Panc1 (cell line): ENCODE results near the gene AMPH. TPM values are rescaled to one million over a fixed set of nuclear protein-coding genes. Genes with fewer than 3 reads are reported as not detected.

Experiments
- ATAC-seq: fragments of 200-7000 bp; cut with Tn5 transposase; 2 replicates; pipeline ENCODE4 v1.9.1; 2020; ENCODE audit warnings: mild to moderate bottlenecking, moderate library complexity
- BruUV-seq: library from RNA; stranded (reverse); fragments of 400-500 nt; replicated peaks from 2 replicates; lab custom pipeline; 2021; lab: Mats Ljungman, UMichigan
- CTCF ChIA-PET: fragments of 300-600 bp; sonication (Branson Sonifier 250); formaldehyde crosslinking; loops from one replicate; lab custom pipeline; 2022; ENCODE audit warnings: antibody characterized with exemption; lab: Charles Lee
- POLR2A ChIA-PET: fragments of 300-600 bp; sonication (Branson Sonifier 250); formaldehyde crosslinking; loops from one replicate; lab custom pipeline; 2022; ENCODE audit warnings: antibody characterized with exemption; lab: Charles Lee
- DNase-seq: peaks from one replicate; pipeline ENCODE4 v3.0.0-alpha.2; 2010; ENCODE audit warnings: low read depth, low spot score
- H3K27ac ChIP-seq: 2 replicates; pipeline ENCODE4 v1.5.1; 2011; ENCODE audit warnings: mild to moderate bottlenecking, low read length, inconsistent platforms
- H3K27me3 ChIP-seq: fragments of 200-500 bp; sonication (Bioruptor generic); 2 replicates; pipeline ENCODE4 v1.6.0; 2014; ENCODE audit warnings: low read length, inconsistent platforms; ENCODE audit not compliant: control insufficient read depth, insufficient read depth
- H3K36me3 ChIP-seq: fragments of 200-500 bp; sonication (Bioruptor generic); 2 replicates; pipeline ENCODE4 v1.5.1; 2014; ENCODE audit warnings: inconsistent platforms, mild to moderate bottlenecking, low read length, moderate library complexity; ENCODE audit not compliant: control insufficient read depth, insufficient read depth
- H3K4me1 ChIP-seq: 2 replicates; pipeline ENCODE4 v1.5.1; 2011; ENCODE audit warnings: inconsistent platforms, mild to moderate bottlenecking, low read length, moderate library complexity; ENCODE audit not compliant: control insufficient read depth, insufficient read depth
- H3K4me3 ChIP-seq, 2 experiments: 2 replicates each; pipeline ENCODE4 v1.5.1; 2011 to 2012; ENCODE audit warnings: low read depth in 2 of 2, low read length in 2 of 2, mild to moderate bottlenecking in 2 of 2, inconsistent platforms in 1 of 2, moderate library complexity in 1 of 2
- H3K9me3 ChIP-seq: fragments of 200-500 bp; sonication (Bioruptor generic); 2 replicates; pipeline ENCODE4 v1.5.1; 2014; ENCODE audit warnings: low read depth, mild to moderate bottlenecking, inconsistent platforms, low read length, moderate library complexity; ENCODE audit not compliant: control insufficient read depth, insufficient read depth
- POLR2AphosphoS5 ChIP-seq: IDR thresholded peaks from 2 replicates; pipeline ENCODE4 v1.6.1; 2012; ENCODE audit warnings: mild to moderate bottlenecking, low read depth, low read length, moderate library complexity
- SIN3A ChIP-seq: IDR thresholded peaks from 2 replicates; pipeline ENCODE4 v1.6.1; 2012; ENCODE audit warnings: low read depth, mild to moderate bottlenecking, low read length, moderate library complexity, borderline replicate concordance; ENCODE audit not compliant: insufficient read depth
- TCF7L2 ChIP-seq: IDR thresholded peaks from 2 replicates; pipeline ENCODE4 v1.6.1; 2011; ENCODE audit warnings: mild to moderate bottlenecking, low read depth, low read length, inconsistent platforms
- in situ Hi-C: cut with HindIII; loops from 2 replicates; pipeline ENCODE4 v1.10.0; 2016; ENCODE audit warnings: low sequenced_read_pairs, low pct_unique_long_range_greater_than_20kb
- intact Hi-C: fragments of 100-400 bp; cut with micrococcal nuclease; formaldehyde crosslinking; loops from one replicate; pipeline ENCODE4 v1.10.0; 2022; ENCODE audit not compliant: unreplicated experiment
- total RNA-seq: library from RNA; stranded (reverse); gene quantifications from one replicate; pipeline ENCODE4 v1.2.1, GENCODE V29; 2021; ENCODE audit not compliant: unreplicated experiment
- TF ChIP-seq, protein P1 (sequence below): fragments of 450-650 bp; IDR thresholded peaks from 2 replicates; pipeline ENCODE4 v1.5.1; 2017; ENCODE audit warnings: mild to moderate bottlenecking
- TF ChIP-seq, protein P2 (sequence below), 2 experiments: IDR thresholded peaks; 2 replicates each; pipeline ENCODE4 v1.6.1; 2011 to 2012; ENCODE audit warnings: low read depth in 2 of 2, control low read depth in 1 of 2, low read length in 1 of 2, mild to moderate bottlenecking in 1 of 2, moderate library complexity in 1 of 2; ENCODE audit not compliant: insufficient read depth in 1 of 2

AMPH gene
- total RNA-seq, 1 experiment from 2014 or later, result not detected

- H3K36me3 ChIP-seq, result no peaks in the 10 kb centered on the region
- H3K9me3 ChIP-seq, result no peaks in the 10 kb centered on the region
- CTCF ChIA-PET, result interaction anchor here (0.5 kb wide), 1 partner anchor 186 kb away, joined by 4 read pairs; no protein-coding TSS in a partner anchor
- TF ChIP-seq POLR2AphosphoS5 (no peak), TCF7L2 (no peak), SIN3A (no peak)
- TF ChIP-seq, protein P1, sequence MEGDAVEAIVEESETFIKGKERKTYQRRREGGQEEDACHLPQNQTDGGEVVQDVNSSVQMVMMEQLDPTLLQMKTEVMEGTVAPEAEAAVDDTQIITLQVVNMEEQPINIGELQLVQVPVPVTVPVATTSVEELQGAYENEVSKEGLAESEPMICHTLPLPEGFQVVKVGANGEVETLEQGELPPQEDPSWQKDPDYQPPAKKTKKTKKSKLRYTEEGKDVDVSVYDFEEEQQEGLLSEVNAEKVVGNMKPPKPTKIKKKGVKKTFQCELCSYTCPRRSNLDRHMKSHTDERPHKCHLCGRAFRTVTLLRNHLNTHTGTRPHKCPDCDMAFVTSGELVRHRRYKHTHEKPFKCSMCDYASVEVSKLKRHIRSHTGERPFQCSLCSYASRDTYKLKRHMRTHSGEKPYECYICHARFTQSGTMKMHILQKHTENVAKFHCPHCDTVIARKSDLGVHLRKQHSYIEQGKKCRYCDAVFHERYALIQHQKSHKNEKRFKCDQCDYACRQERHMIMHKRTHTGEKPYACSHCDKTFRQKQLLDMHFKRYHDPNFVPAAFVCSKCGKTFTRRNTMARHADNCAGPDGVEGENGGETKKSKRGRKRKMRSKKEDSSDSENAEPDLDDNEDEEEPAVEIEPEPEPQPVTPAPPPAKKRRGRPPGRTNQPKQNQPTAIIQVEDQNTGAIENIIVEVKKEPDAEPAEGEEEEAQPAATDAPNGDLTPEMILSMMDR, result no peak
- TF ChIP-seq, protein P2, sequence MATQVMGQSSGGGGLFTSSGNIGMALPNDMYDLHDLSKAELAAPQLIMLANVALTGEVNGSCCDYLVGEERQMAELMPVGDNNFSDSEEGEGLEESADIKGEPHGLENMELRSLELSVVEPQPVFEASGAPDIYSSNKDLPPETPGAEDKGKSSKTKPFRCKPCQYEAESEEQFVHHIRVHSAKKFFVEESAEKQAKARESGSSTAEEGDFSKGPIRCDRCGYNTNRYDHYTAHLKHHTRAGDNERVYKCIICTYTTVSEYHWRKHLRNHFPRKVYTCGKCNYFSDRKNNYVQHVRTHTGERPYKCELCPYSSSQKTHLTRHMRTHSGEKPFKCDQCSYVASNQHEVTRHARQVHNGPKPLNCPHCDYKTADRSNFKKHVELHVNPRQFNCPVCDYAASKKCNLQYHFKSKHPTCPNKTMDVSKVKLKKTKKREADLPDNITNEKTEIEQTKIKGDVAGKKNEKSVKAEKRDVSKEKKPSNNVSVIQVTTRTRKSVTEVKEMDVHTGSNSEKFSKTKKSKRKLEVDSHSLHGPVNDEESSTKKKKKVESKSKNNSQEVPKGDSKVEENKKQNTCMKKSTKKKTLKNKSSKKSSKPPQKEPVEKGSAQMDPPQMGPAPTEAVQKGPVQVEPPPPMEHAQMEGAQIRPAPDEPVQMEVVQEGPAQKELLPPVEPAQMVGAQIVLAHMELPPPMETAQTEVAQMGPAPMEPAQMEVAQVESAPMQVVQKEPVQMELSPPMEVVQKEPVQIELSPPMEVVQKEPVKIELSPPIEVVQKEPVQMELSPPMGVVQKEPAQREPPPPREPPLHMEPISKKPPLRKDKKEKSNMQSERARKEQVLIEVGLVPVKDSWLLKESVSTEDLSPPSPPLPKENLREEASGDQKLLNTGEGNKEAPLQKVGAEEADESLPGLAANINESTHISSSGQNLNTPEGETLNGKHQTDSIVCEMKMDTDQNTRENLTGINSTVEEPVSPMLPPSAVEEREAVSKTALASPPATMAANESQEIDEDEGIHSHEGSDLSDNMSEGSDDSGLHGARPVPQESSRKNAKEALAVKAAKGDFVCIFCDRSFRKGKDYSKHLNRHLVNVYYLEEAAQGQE (IDR thresholded peaks at IDR 0.05; ENCODE audit: insufficient read depth in 1 of 2, low read depth in 2 of 2, low read length in 1 of 2), result no peak
- H3K4me1 ChIP-seq, result no peaks in the 10 kb centered on the region
- intact Hi-C loops (no loop called here), in situ Hi-C loops (no loop called here)
- peaks cover 3% of the 10 kb centered on the region; the same call in 1 of the 2 replicates for H3K27me3 ChIP-seq
- POLR2A ChIA-PET, result no interaction called here
- ATAC-seq, result no peak
- no peak overlapping the region for H3K27ac ChIP-seq
- no TSS peak for BruUV-seq
- H3K4me3 ChIP-seq, result no peak overlapping the region
- no peak for DNase-seq
These were observed 76.6 kb downstream of the AMPH start for GRCh38 chr7:38554586-38554985.

DNA sequence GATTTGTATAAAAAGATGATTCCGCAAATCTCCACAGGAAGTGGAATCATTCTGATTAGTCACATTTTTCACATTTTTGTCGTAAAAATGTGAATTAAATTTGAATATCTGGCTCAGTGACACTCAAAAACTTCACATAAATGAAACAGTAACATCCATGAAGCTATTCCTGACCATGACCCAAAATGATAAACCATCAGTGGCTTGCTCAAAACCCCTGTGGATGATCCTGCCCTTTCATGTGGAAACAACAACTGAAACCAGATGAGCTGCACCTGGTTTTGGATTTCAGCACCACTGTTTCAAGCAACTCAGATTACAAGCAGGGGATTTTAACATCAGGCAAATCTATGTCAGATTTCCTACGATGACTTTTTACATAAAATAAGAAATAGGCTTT lies 80.3 kb downstream of the AMPH start:
- Histone ChIP-seq H3K4me3 (no peak overlapping the region), H3K36me3 (no peaks in the 10 kb centered on the region), H3K27me3 (peaks cover 5% of the 10 kb centered on the region; the same call in 1 of the 2 replicates), H3K27ac (no peak overlapping the region), H3K9me3 (no peaks in the 10 kb centered on the region), H3K4me1 (no peaks in the 10 kb centered on the region)
- CTCF ChIA-PET, result no interaction called here
- TF ChIP-seq, protein P2 (IDR thresholded peaks at IDR 0.05; ENCODE audit: insufficient read depth in 1 of 2, low read depth in 2 of 2, low read length in 1 of 2), result no peak
- TF ChIP-seq SIN3A (no peak), POLR2AphosphoS5 (no peak), TCF7L2 (no peak)
- TF ChIP-seq, protein P1, result no peak
- BruUV-seq, result no TSS peak
- ATAC-seq (no peak), DNase-seq (no peak)
- in situ Hi-C loops, result no loop called here
- intact Hi-C loops, result no loop called here
- POLR2A ChIA-PET, result no interaction called here
